ENCODE data around the gene FOXD4.
"Not testable (repeated sequence)": the region's sequence is repeated elsewhere in the genome, so short reads cannot be mapped to it uniquely, and the experiment has no call there.

The FOXD4 gene

GRCh38 chr9:117995-118467, at the start of gene FOXD4:
TSS of gene FOXD4 (minus strand) at chr9:118417. CDS start at chr9:118119, 298 bp downstream.
- DNase-seq (ENCODE audit: low read depth in 2 of 2): not testable (repeated sequence)

GRCh38 chr9:159871-160270, 41.7 kb upstream of the FOXD4 start:
- not testable (repeated sequence) for DNase-seq (ENCODE audit: low read depth in 2 of 2)

- not testable (repeated sequence) for DNase-seq (ENCODE audit: low read depth in 2 of 2)
These were observed 33.0 kb upstream of the FOXD4 start for GRCh38 chr9:151173-151572.

GRCh38 chr9:139880-140279, 21.7 kb upstream of the FOXD4 start:
- DNase-seq (ENCODE audit: low read depth in 2 of 2): not testable (repeated sequence)

- not testable (repeated sequence) for DNase-seq (ENCODE audit: low read depth in 2 of 2)
These were observed 848 bp downstream of the FOXD4 start for GRCh38 chr9:117144-117994.

GRCh38 chr9:116239-117077, 1.8 kb downstream of the FOXD4 start:
- DNase-seq (ENCODE audit: low read depth in 2 of 2): not testable (repeated sequence)

- DNase-seq (ENCODE audit: low read depth in 2 of 2): not testable (repeated sequence)
These were observed 3.1 kb downstream of the FOXD4 start for GRCh38 chr9:115118-115451.

- not testable (repeated sequence) for DNase-seq (ENCODE audit: low read depth in 2 of 2)
These were observed 3.7 kb downstream of the FOXD4 start for GRCh38 chr9:114267-115117.

GRCh38 chr9:113468-114266, 4.5 kb downstream of the FOXD4 start:
- peak in 1 of 2 donors; percentile 32 for DNase-seq (ENCODE audit: low read depth in 2 of 2)

GRCh38 chr9:112589-113467, 5.4 kb downstream of the FOXD4 start:
- DNase-seq (ENCODE audit: low read depth in 2 of 2): not testable (repeated sequence)

GRCh38 chr9:110672-111071, 7.5 kb downstream of the FOXD4 start:
- not testable (repeated sequence) for DNase-seq (ENCODE audit: low read depth in 2 of 2)

GRCh38 chr9:109540-109939, 8.7 kb downstream of the FOXD4 start:
- not testable (repeated sequence) for DNase-seq (ENCODE audit: low read depth in 2 of 2)

GRCh38 chr9:108742-109495, 9.3 kb downstream of the FOXD4 start:
- DNase-seq (ENCODE audit: low read depth in 2 of 2): not testable (repeated sequence)

- DNase-seq (ENCODE audit: low read depth in 2 of 2): not testable (repeated sequence)
These were observed 12.2 kb downstream of the FOXD4 start for GRCh38 chr9:105991-106390.

- DNase-seq (ENCODE audit: low read depth in 2 of 2): not testable (repeated sequence)
These were observed 17.8 kb downstream of the FOXD4 start for GRCh38 chr9:100430-100829.

- DNase-seq (ENCODE audit: low read depth in 2 of 2): not testable (repeated sequence)
These were observed 18.4 kb downstream of the FOXD4 start for GRCh38 chr9:99867-100266.

- not testable (repeated sequence) for DNase-seq (ENCODE audit: low read depth in 2 of 2)
These were observed 19.4 kb downstream of the FOXD4 start for GRCh38 chr9:98775-99174.

GRCh38 chr9:94992-95391, 23.2 kb downstream of the FOXD4 start:
- not testable (repeated sequence) for DNase-seq (ENCODE audit: low read depth in 2 of 2)

GRCh38 chr9:94323-94722, 23.9 kb downstream of the FOXD4 start:
- DNase-seq (ENCODE audit: low read depth in 2 of 2): not testable (repeated sequence)

Measured in stimulated activated CD4-positive, alpha-beta T cell treated with anti-CD3 and anti-CD28 coated beads, Interleukin-4, amount 100 ng/mL, for 48 hours (primary cell).